ENCODE results near the gene ZNF639. TPM values are rescaled to one million over a fixed set of nuclear protein-coding genes. Genes with fewer than 3 reads are reported as not detected.

The ZNF639 gene
- total RNA-seq, 1 donor from 2014 or later = 34.3 TPM

GRCh38 chr3:179375091-179375999, 52.5 kb downstream of the ZNF639 start:
- Mint-ChIP-seq H3K36me3 (ENCODE audit: low read depth) (peaks cover 48% of the 10 kb centered on the region), H3K9me3 (no peaks in the 10 kb centered on the region), H3K4me1 (ENCODE audit: low read depth) (no peaks in the 10 kb centered on the region), H3K4me3 (ENCODE audit: low read depth) (no peak overlapping the region), H3K27ac (no peak overlapping the region), H3K27me3 (ENCODE audit: low read depth) (no peaks in the 10 kb centered on the region)
- no peak for DNase-seq (ENCODE audit: low spot score)
- intact Hi-C loops (cut with micrococcal nuclease) = no loop called here

- intact Hi-C loops (cut with micrococcal nuclease) = no loop called here
- no peaks in the 10 kb centered on the region for H3K27me3 Mint-ChIP-seq (ENCODE audit: low read depth)
- no peak for DNase-seq (ENCODE audit: low spot score)
- H3K36me3 Mint-ChIP-seq (ENCODE audit: low read depth) = peaks cover 47% of the 10 kb centered on the region
- H3K4me1 Mint-ChIP-seq (ENCODE audit: low read depth) = no peaks in the 10 kb centered on the region
- no peak overlapping the region for H3K27ac Mint-ChIP-seq
- H3K4me3 Mint-ChIP-seq (ENCODE audit: low read depth) = no peak overlapping the region
- no peaks in the 10 kb centered on the region for H3K9me3 Mint-ChIP-seq
These were observed 53.6 kb downstream of the ZNF639 start for GRCh38 chr3:179376474-179376873.

Other genes with a start within 250 kb of the ZNF639 start
- 16.3 and 19.6 TPM in 2 replicates for gene PIK3CA, start 174.7 kb upstream of the ZNF639 start, total RNA-seq
- 0.28 and 0.52 TPM in 2 replicates for gene KCNMB3, start 71.9 kb upstream of the ZNF639 start, total RNA-seq
- 32.2 and 38.2 TPM in 2 replicates for gene MFN1, start 24.7 kb downstream of the ZNF639 start, total RNA-seq
- 12.0 and 13.9 TPM in 2 replicates for gene GNB4, start 128.4 kb downstream of the ZNF639 start, total RNA-seq
- gene ACTL6A, start 239.9 kb downstream of the ZNF639 start, total RNA-seq = 114 and 121 TPM in 2 replicates